HCT116 (cell line): ENCODE data around the gene KIF25. TPM values are rescaled to one million over a fixed set of nuclear protein-coding genes. Genes with fewer than 3 reads are reported as not detected.

Experiments used
- ATAC-seq: fragments of 200-7000 bp; cut with Tn5 transposase; 2 replicates; pipeline ENCODE4 v1.9.1; 2020; ENCODE audit warnings: mild to moderate bottlenecking, moderate library complexity
- BruUV-seq: library from RNA; stranded (reverse); fragments of 400-500 nt; replicated peaks from 2 replicates; lab custom pipeline; 2021; lab: Mats Ljungman, UMichigan
- CTCF ChIA-PET: fragments of 300-600 bp; sonication (Branson Sonifier 250); formaldehyde crosslinking; loops from one replicate; lab custom pipeline; 2021; ENCODE audit warnings: antibody characterized with exemption; lab: Charles Lee
- POLR2A ChIA-PET: fragments of 300-600, 350-600 bp; sonication (Branson Sonifier 250); formaldehyde crosslinking; loops from one replicate; lab custom pipeline; 2021; ENCODE audit warnings: antibody characterized with exemption; lab: Charles Lee
- RAD21 ChIA-PET, 2 experiments: fragments of 300-600 bp; sonication (Branson Sonifier 250); formaldehyde crosslinking; loops; one replicate each; lab custom pipeline; 2023; ENCODE audit warnings: low total read pairs in 2 of 2; ENCODE audit not compliant: uncharacterized antibody in 2 of 2, unreplicated experiment in 2 of 2, low non-redundant PET in 1 of 2; lab: Charles Lee
- DNase-seq: peaks from one replicate; pipeline ENCODE4 v3.0.0-alpha.2; 2010; ENCODE audit warnings: low read depth, low spot score
- H2AFZ ChIP-seq: fragments of 200-600 bp; shearing (Covaris generic), sonication (generic); 2 replicates; pipeline ENCODE4 v1.6.1; 2017; ENCODE audit warnings: low read depth, mixed run types, mixed read lengths, antibody characterized with exemption, low read length; ENCODE audit not compliant: poor library complexity, severe bottlenecking
- H3K27ac ChIP-seq: 2 replicates; pipeline ENCODE4 v1.5.1; 2012; ENCODE audit warnings: low read depth, low read length
- H3K27me3 ChIP-seq: fragments of 200-600 bp; sonication (generic); 2 replicates; pipeline ENCODE4 v1.6.1; 2016; ENCODE audit warnings: mixed run types, low read length, mixed read lengths; ENCODE audit not compliant: insufficient read depth
- H3K36me3 ChIP-seq, 2 experiments: fragments of 200-500 bp in 1 of 2; fragments of 200-600 bp in 1 of 2; sonication (Bioruptor generic) in 1 of 2; sonication (generic) in 1 of 2; 2 replicates each; pipeline versions ENCODE4 v1.5.1 to v1.6.1; 2014 to 2016; ENCODE audit warnings: low read length in 2 of 2, inconsistent platforms in 1 of 2, mixed read lengths in 1 of 2, mixed run types in 1 of 2; ENCODE audit not compliant: insufficient read depth in 2 of 2, control insufficient read depth in 1 of 2
- H3K4me1 ChIP-seq, 2 experiments: fragments of 200-600 bp in 1 of 2; sonication (generic) in 1 of 2; 2 replicates each; pipeline versions ENCODE4 v1.5.1 to v1.6.1; 2012 to 2017; ENCODE audit warnings: low read length in 2 of 2, inconsistent platforms in 1 of 2, mild to moderate bottlenecking in 1 of 2, mixed read lengths in 1 of 2, mixed run types in 1 of 2, moderate library complexity in 1 of 2; ENCODE audit not compliant: insufficient read depth in 2 of 2, control insufficient read depth in 1 of 2
- H3K4me2 ChIP-seq: fragments of 200-600 bp; sonication (generic); 2 replicates; pipeline ENCODE4 v1.6.1; 2017; ENCODE audit warnings: mixed run types, low read length, mixed read lengths
- H3K4me3 ChIP-seq, 2 experiments: fragments of 200-600 bp in 1 of 2; sonication (generic) in 1 of 2; replicated peaks in 1 of 2; 2 replicates each; pipeline ENCODE4 v1.5.1; 2011 to 2016; ENCODE audit warnings: low read length in 2 of 2, control low read depth in 1 of 2, low read depth in 1 of 2, mild to moderate bottlenecking in 1 of 2, mixed read lengths in 1 of 2, mixed run types in 1 of 2
- H3K79me2 ChIP-seq: fragments of 200-600 bp; sonication (generic); 2 replicates; pipeline ENCODE4 v1.6.1; 2017; ENCODE audit warnings: mild to moderate bottlenecking, mixed run types, low read length, moderate library complexity, mixed read lengths; ENCODE audit not compliant: insufficient read depth
- H3K9ac ChIP-seq: fragments of 200-600 bp; sonication (generic); 2 replicates; pipeline ENCODE4 v1.6.1; 2016; ENCODE audit warnings: low read length, mixed read lengths
- H3K9me2 ChIP-seq: fragments of 200-600 bp; sonication (generic), shearing (Covaris generic); 2 replicates; pipeline ENCODE4 v1.6.1; 2017; ENCODE audit warnings: mixed run types, mild to moderate bottlenecking, moderate library complexity; ENCODE audit not compliant: insufficient read depth
- H3K9me3 ChIP-seq, 2 experiments: fragments of 200-500 bp in 1 of 2; fragments of 200-600 bp in 1 of 2; sonication (Bioruptor generic) in 1 of 2; sonication (generic) in 1 of 2; 2 replicates each; pipeline ENCODE4 v1.6.1; 2014 to 2017; ENCODE audit warnings: low read length in 2 of 2, mixed read lengths in 2 of 2, inconsistent platforms in 1 of 2, low read depth in 1 of 2, mild to moderate bottlenecking in 1 of 2, mixed run types in 1 of 2, moderate library complexity in 1 of 2; ENCODE audit not compliant: control insufficient read depth in 1 of 2, insufficient read depth in 1 of 2
- H4K20me1 ChIP-seq: fragments of 200-600 bp; sonication (generic), shearing (Covaris generic); 2 replicates; pipeline ENCODE4 v1.6.1; 2017; ENCODE audit warnings: mixed run types, mild to moderate bottlenecking, moderate library complexity; ENCODE audit not compliant: insufficient read depth
- CTCF ChIP-seq, 3 experiments: fragments of 200-600 bp in 1 of 3; sonication (generic) in 1 of 3; IDR thresholded peaks in 2 of 3; conservative IDR thresholded peaks in 1 of 3; 2 replicates each; pipeline ENCODE4 v1.5.1; 2012 to 2017; ENCODE audit warnings: low read depth in 2 of 3, low read length in 2 of 3, antibody characterized with exemption in 1 of 3, borderline replicate concordance in 1 of 3, control low read depth in 1 of 3, mild to moderate bottlenecking in 1 of 3, mixed read lengths in 1 of 3, mixed run types in 1 of 3, moderate library complexity in 1 of 3; ENCODE audit not compliant: insufficient read depth in 1 of 3
- EGR1 ChIP-seq: IDR thresholded peaks from 2 replicates; pipeline ENCODE4 v1.6.1; 2012; ENCODE audit warnings: low read depth
- ELF1 ChIP-seq: IDR thresholded peaks from 2 replicates; pipeline ENCODE4 v1.6.1; 2012; ENCODE audit warnings: low read depth, borderline replicate concordance
- EZH2 ChIP-seq: fragments of 200-600 bp; sonication (generic); IDR thresholded peaks from 2 replicates; pipeline ENCODE4 v1.6.1; 2017; ENCODE audit warnings: antibody characterized with exemption, mixed run types
- EZH2phosphoT487 ChIP-seq: fragments of 200-600 bp; IDR thresholded peaks from 2 replicates; pipeline ENCODE4 v1.6.1; 2018; ENCODE audit warnings: antibody characterized with exemption, borderline replicate concordance
- JUND ChIP-seq: IDR thresholded peaks from 2 replicates; pipeline ENCODE4 v1.6.1; 2012
- POLR2AphosphoS5 ChIP-seq: IDR thresholded peaks from 2 replicates; pipeline ENCODE4 v1.6.1; 2011; ENCODE audit warnings: mild to moderate bottlenecking, low read depth, low read length, moderate library complexity
- RAD21 ChIP-seq: IDR thresholded peaks from 2 replicates; pipeline ENCODE4 v1.6.1; 2012; ENCODE audit warnings: low read depth, mild to moderate bottlenecking
- SIN3A ChIP-seq: IDR thresholded peaks from 2 replicates; pipeline ENCODE4 v1.6.1; 2012; ENCODE audit warnings: low read depth
- SP1 ChIP-seq: IDR thresholded peaks from 2 replicates; pipeline ENCODE4 v1.6.1; 2012; ENCODE audit warnings: low read depth
- SRF ChIP-seq: IDR thresholded peaks from 2 replicates; pipeline ENCODE4 v1.6.1; 2012; ENCODE audit warnings: low read depth
- TCF7L2 ChIP-seq: IDR thresholded peaks from 2 replicates; pipeline ENCODE4 v1.7.0; 2011; ENCODE audit warnings: borderline replicate concordance, inconsistent platforms; ENCODE audit not compliant: insufficient read depth, insufficient read length; ENCODE audit errors: extremely low read depth
- ZBTB33 ChIP-seq: IDR thresholded peaks from 2 replicates; pipeline ENCODE4 v1.6.1; 2011; ENCODE audit warnings: mild to moderate bottlenecking, low read length, moderate library complexity; ENCODE audit not compliant: insufficient replicate concordance; ENCODE audit errors: extremely low read depth
- ZFX ChIP-seq: fragments of 450-650 bp; IDR thresholded peaks from 2 replicates; pipeline ENCODE4 v1.6.1; 2017
- ZNF274 ChIP-seq: fragments of 200-500 bp; sonication (Bioruptor generic); IDR thresholded peaks from 2 replicates; pipeline ENCODE4 v1.6.1; 2014; ENCODE audit warnings: mild to moderate bottlenecking, low read depth, low read length, inconsistent platforms
- intact Hi-C: fragments of 100-400 bp; cut with micrococcal nuclease; formaldehyde crosslinking; loops from 2 replicates; pipeline ENCODE4 v1.10.0; 2022
- total RNA-seq: library from RNA; stranded (reverse); gene quantifications from one replicate; pipeline ENCODE4 v1.2.1, GENCODE V29; 2021; ENCODE audit not compliant: unreplicated experiment
- TF ChIP-seq, protein P1 (sequence below): IDR thresholded peaks from 2 replicates; pipeline ENCODE4 v1.6.1; 2012

The KIF25 gene
- total RNA-seq, 1 experiment from 2014 or later, result not detected

DNA sequence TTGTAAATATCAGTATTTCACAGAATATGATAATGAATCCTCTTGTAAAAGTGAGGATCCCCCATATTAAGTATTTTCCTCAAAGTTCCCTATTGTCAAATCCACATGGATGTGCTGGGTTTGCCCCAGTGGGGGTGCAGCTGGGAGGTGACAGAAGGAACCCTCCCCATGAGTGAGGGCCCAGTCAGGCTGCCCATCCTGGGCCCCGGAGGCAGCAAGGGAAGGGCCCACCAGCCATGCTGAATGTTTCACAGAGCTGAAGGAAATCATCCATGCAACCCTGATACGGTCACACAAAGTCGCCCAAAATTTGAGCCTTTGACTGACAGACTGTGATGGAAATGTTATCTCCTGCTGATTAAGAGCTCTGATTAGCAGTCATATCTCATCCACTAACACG, 41.8 kb downstream of the KIF25 start:
- TF ChIP-seq EZH2phosphoT487 (no peak), ELF1 (no peak), EZH2 (no peak), JUND (no peak), SIN3A (no peak), TCF7L2 (no peak)
- TF ChIP-seq, protein P1, sequence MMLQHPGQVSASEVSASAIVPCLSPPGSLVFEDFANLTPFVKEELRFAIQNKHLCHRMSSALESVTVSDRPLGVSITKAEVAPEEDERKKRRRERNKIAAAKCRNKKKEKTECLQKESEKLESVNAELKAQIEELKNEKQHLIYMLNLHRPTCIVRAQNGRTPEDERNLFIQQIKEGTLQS, result no peak
- Histone ChIP-seq H3K9me2 (no peaks in the 10 kb centered on the region), H3K9ac (no peak overlapping the region), H2AFZ (no peak overlapping the region), H3K36me3 (no peaks in the 10 kb centered on the region), H3K4me1 (peaks cover 0 to 19% of the 10 kb centered on the region in 2 experiments; a peak in 3 of 4 replicates), H3K27ac (no peak overlapping the region), H3K4me2 (no peak overlapping the region), H3K79me2 (no peaks in the 10 kb centered on the region), H3K27me3 (peaks cover 6% of the 10 kb centered on the region; the same call in 1 of the 2 replicates), H3K9me3 (no peaks in the 10 kb centered on the region), H3K4me3 (no peak overlapping the region), H4K20me1 (no peaks in the 10 kb centered on the region)
- POLR2A ChIA-PET, result no interaction called here
- BruUV-seq, result no TSS peak
- intact Hi-C loops, result no loop called here
- DNase-seq (no peak), ATAC-seq (no peak)
- RAD21 ChIA-PET, result no interaction called here
- CTCF ChIA-PET, result no interaction called here

GRCh38 chr6:168039849-168040248, 42.4 kb downstream of the KIF25 start:
- TF ChIP-seq ZNF274, result no peak
- TF ChIP-seq ZBTB33, result no peak
- no peak for TF ChIP-seq RAD21
- no peak for TF ChIP-seq EGR1
- no peak for TF ChIP-seq SP1
- no peak for TF ChIP-seq CTCF (IDR thresholded peaks at IDR 0.05 in 2 of 3, conservative IDR thresholded peaks at IDR 0.05 in 1 of 3; ENCODE audit: borderline replicate concordance in 1 of 3, insufficient read depth in 1 of 3, low read depth in 2 of 3, low read length in 2 of 3)
- TF ChIP-seq POLR2AphosphoS5, result no peak
- no peak for TF ChIP-seq JUND
- no peak for TF ChIP-seq ELF1
- no peak for TF ChIP-seq TCF7L2
- TF ChIP-seq EZH2phosphoT487, result no peak
- no peak for TF ChIP-seq SRF
- TF ChIP-seq EZH2, result no peak
- no peak for TF ChIP-seq ZFX
- TF ChIP-seq SIN3A, result no peak
- ChIA-PET RAD21 (no interaction called here), POLR2A (no interaction called here), CTCF (no interaction called here)
- Histone ChIP-seq H3K4me1 (peaks cover 0 to 17% of the 10 kb centered on the region in 2 experiments; a peak in 3 of 4 replicates), H3K27ac (no peak overlapping the region), H3K27me3 (peaks cover 6% of the 10 kb centered on the region; the same call in 1 of the 2 replicates), H3K9ac (no peak overlapping the region), H3K79me2 (no peaks in the 10 kb centered on the region), H3K4me2 (no peak overlapping the region), H2AFZ (no peak overlapping the region), H3K9me3 (no peaks in the 10 kb centered on the region), H3K36me3 (no peaks in the 10 kb centered on the region), H3K4me3 (no peak overlapping the region), H3K9me2 (no peaks in the 10 kb centered on the region), H4K20me1 (no peaks in the 10 kb centered on the region)
- ATAC-seq, result no peak
- intact Hi-C loops, result no loop called here
- BruUV-seq, result no TSS peak
- no peak for DNase-seq
